ENCODE results near the gene TMCO4.
A peak's percentile ranks its signal among the peaks of the same experiment; 100 is the strongest.

The TMCO4 gene

DNA sequence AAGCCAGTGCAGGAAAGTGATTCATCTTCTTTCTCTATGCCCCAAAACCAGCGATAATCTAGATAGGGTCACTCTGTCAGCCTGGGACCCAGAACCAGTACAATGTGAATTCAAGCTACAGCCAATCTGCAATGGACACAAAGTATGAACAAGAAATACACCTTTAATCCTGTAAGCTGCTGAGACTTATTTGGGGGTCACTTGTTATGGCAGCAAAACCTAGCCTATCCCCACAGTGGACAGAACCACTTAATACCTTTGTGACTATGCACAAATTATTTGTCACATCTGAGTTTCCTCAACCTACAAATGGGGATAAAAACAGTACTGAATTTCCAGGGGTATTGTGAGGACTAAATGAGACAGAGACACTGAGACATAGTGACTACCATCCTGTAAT, 50.0 kb downstream of the TMCO4 start:
- DNase-seq (ENCODE audit: low read depth), result no peak

DNA sequence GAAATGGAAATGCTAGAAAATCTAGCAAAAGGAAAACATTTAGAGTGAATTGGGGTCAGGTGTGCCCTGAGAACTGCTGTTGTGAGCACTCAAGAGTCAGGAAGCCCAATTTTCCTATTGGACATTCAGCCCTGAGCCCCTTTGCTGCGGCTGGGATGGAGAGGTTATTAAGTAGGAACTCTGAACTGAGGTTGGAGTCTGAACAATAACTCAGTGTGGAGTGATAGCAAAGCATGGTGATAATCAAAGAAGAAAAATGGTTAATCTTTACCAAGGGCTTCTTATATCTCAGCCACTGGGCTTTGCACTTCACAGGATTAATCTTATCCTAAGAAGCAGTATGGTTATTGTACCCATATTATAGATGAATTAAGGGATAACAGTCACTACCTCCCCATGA, 52.0 kb downstream of the TMCO4 start:
- DNase-seq (ENCODE audit: low read depth), result no peak

DNA sequence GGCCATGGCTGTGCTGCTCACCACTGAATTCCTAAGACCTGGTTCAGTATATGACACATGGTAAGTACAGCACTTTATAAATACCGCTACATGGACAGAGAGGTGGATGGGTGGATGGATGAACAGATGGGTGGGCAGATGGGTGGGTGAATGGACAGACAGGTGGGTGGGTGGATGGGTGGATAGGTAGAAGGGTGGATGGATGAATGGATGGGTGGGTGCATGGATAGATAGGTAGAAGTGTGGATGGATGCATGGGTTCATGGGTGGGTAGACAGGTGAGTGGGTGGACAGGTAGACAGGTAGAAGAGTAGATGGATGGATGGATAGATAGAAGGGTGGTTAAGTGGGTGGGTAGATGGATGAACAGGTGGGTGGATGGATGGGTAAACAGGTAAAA, 54.8 kb downstream of the TMCO4 start:
- DNase-seq (ENCODE audit: low read depth), result no peak

DNA sequence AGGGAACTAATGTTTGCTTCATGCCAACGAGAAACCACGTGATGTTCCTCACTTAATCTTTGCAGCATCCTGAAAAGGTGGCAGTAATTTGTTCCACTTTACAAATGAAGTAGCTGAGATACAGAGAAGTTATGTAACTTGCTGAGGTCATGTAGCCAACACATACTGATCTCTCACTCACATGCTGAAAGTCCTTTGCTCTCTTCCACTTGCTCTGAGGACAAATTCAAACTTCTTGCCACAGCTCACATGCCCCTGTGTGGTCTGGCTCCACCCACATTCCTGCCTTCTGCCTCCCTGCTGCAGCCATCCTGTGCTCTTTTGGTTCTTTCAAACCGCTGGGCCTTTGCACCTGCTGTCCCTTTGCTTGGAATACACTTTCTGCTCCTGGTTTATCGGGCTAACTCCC, 55.4 kb downstream of the TMCO4 start:
- DNase-seq (ENCODE audit: low read depth), result no peak

DNA sequence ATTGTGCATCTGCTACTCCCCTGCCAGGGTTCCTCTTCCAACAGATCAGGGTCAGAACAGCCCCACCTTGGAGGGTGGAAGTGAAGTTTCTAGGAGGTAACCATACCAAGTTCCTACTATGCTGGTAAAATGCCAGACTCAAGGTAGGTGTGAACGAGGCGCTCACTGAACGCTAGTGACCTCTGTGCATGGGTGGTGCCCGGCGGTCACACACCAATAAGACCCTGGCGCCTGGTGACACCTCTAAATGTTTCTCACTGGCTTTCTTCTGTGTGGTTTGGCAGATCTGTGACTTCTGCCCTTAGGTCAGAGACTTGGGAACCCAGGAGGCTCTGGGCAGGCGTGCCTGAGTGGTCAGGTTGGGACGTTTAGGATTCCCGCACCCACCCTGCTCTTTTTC, 55.9 kb downstream of the TMCO4 start:
- no peak for DNase-seq (ENCODE audit: low read depth)

DNA sequence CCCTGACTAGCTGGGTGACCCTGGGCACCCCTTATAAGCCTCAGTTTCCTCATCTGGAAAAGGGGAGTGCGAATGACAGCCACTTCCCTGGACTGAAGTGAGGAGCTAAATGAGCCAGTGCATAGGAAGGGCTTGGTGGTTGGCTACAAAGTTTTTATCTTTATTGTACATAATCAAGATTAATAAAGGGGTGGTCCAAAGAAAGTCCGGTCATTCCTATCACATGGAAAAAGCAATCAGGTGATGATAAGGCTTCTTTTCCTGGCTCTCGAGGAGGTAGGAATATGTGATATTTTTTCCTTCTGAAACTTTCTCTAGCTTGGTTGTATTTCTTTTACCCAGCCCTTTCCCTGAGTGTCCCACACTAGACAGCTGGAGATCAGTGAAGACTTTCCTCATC, 56.5 kb downstream of the TMCO4 start:
- DNase-seq (ENCODE audit: low read depth), result no peak

DNA sequence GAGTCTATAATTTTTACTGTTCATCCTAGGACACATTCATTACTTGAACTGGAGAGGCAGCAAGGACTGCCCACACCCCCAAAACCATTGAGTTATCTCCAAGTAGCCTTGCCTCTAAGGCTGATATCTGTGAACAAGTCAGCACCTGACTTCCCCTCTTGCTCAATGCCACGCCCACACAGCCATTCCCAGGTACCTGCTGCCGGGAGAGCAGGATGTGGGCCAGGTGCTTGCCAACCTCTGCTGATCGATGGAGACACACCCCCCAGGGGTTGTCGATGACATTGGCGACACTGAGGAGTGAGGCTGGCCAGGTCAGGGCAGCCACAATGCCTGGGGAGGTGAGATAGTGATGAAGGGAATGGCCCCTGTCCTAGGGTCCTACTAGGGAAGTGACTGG, 60.1 kb downstream of the TMCO4 start:
- no peak for DNase-seq (ENCODE audit: low read depth)

DNA sequence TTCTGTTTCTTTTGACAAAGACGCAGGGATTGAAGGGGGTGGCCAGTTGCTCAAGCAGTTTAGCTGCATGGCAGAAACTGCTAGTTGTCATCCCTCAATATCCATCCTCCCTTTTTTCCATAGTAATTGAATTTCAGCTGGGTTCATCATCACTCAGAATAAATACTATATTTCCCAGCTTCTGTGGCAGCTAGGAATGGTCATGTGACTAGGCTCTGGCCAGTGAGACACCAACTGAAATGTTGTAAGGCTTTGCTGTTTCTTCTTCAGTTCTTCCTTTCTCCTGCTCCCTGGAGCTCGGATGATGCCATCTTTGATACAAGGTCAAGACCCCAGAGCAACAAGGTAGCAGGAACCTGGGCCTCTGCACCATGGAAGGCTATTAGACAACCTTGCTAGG, 61.0 kb downstream of the TMCO4 start:
- no peak for DNase-seq (ENCODE audit: low read depth)

DNA sequence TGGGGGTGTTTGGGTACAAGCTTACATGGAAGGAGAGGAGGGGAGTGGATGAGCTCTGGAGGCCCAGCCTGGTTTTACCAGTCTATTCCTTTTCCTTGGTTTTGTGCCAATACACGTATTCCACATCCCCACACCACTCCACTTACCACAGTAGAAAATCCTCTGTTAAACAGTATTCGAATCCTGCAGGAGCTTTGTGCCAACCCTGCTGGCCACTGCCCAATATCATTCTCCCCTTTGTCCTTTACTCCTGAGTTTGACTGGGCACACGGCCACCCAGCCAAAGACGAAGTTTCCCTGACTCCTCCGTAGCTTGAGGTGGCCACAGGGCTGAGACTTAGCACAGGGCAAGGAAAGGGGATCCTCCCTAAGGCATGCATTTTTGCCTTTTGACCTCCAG, 61.6 kb downstream of the TMCO4 start:
- DNase-seq (ENCODE audit: low read depth), result no peak

DNA sequence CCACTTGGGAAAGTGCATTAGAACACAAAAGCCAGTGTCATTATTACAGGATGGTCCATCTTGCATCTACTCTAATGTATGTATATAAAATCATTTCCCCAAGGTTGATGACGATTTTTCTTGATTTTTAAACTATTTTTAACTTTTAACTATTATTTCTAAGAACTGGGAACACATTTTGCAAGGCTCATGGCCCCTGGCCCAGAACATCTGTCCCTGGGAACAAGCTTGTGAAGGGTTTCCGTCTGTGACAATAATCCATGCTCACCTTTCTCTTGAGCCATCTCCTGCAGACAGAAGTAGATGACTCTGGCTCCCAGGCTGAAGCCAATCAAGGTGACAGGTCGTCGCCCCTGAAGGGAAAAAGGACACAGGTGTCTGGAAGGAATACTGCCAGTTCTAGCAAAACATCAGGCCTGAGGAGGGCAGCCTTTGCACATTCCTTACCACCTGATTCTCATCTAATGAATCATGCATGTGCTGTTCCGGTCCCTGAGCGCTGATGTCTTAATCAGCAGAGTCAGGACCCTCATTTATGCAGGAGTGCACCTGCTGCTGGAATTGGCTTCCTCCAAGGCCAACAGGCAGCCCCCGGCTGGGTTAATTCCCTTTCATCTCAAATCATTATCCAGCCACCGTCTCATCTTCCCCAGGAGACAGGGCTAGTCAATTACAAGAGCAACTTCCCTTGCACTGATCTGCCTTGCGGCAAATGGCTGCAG, 62.5 kb downstream of the TMCO4 start:
- peak; percentile 76 for DNase-seq (ENCODE audit: low read depth)

DNA sequence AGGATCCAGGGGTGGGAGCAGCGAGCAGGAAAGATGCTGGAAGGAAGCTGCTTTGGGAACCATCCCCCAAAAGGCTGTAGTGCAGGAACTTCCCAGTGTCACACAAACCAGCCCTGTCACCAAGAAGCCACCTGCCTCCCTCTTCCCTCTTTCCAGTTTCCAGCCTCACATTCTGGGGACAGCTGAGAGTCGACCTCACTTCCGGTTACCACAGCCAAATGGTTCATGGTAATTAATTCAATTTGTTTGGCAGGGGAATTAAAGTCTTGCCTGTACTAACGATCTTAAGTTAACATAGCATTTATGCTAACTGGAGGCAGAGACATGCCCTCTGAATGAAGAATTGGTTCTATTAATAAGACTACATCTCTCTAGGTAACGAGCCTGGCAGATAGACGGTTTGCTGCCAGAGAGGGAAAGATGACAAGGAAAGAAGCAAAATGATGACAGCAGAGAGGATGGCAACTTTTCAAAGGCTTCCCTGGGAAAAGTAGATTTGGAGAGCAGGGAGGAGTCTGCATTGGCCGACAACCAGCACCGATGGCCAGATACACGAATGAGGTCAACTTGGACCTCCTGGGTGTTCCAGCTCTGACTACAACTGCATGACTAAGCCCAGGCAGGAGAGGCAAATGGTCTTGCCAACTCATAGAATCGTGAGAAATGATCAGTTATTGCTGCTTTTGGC, 64.1 kb downstream of the TMCO4 start:
- DNase-seq (ENCODE audit: low read depth), result peak; percentile 92

DNA sequence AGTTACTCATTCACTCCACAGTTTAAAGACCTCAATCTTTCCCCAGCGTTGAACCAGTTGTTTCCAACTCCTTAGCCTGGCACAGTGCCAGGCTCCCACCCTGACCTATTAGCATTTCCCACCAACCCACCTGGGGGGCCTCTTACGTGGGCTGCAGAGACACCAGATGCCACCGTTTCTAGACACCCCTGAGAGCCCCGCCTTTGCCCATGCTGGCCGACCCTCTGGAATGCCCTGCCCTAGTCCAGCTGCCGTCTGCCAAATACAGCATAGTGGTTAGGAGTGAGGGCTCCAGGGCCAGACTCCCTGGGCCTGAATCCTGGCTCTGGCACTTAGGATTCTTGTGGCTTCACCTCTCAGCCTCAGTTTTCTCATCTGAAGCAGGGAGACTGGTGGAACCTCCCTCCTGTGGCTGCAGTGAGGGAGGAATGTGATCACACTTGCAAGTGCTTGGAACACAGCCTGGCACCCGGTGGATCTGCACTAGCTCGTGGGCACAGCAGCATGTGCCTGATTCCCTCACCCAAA, 65.2 kb downstream of the TMCO4 start:
- no peak for DNase-seq (ENCODE audit: low read depth)

DNA sequence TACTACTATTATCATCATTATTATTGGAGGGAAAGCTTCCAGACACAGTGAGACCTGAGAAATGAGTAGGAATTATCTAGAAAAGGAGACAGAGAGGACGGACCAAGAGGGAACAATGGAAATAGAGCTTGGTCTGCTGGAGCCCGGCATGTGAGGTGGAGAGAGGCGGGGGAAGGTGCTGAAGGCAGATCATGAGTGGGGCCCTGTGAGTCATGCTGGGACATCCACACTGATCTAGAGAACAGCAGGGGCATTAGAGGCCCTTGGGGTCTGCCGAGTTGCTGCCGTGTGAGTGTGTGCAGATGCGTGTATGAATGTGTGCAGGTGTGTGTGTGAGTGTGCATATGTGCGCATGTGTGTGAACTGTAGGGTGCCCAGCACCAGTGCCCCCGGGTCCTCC, 65.7 kb downstream of the TMCO4 start:
- DNase-seq (ENCODE audit: low read depth), result no peak

DNA sequence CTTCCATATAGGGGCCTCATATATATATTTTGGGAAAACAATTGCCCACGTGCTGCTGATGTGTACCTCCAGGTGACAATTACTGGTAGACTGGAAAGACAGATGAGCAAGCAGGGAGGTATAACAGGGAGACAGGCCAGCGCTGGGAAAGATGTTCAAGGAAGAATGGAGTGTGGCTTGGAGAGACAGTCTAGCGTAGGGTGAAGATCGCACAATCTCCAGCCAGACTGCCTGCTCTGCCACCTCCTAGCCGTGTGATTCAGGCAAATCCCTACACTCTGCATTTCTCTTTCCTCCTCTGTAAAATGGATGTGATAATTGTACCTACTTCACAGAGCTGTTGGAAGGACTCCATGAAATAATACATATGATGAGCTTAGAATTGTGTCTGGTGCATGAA, 66.1 kb downstream of the TMCO4 start:
- no peak for DNase-seq (ENCODE audit: low read depth)

DNA sequence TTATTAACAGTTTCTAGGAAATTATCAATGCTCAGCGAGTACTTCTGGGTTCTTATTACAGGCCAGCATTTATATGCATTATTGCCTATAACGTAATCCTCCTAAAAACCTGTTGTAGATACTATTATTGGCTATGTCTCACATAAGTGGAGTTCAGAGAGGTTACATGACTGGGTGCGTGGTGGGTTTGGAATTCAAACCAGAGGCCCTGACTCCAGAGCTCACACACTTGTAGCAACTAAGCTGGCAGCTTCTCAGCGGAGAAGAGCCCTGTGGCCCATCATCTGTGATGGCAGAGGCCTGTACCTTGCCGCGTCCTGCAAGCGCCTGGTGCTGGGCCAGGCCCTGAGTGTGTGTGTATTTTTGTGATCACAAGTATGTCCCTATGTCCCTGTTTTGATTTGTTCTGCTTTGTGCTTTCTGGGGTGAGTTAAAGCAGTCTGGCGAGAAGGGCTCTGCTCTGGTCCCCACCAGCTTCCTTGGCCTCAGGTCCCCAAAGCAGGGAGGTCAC, 68.3 kb downstream of the TMCO4 start:
- no peak for DNase-seq (ENCODE audit: low read depth)

DNA sequence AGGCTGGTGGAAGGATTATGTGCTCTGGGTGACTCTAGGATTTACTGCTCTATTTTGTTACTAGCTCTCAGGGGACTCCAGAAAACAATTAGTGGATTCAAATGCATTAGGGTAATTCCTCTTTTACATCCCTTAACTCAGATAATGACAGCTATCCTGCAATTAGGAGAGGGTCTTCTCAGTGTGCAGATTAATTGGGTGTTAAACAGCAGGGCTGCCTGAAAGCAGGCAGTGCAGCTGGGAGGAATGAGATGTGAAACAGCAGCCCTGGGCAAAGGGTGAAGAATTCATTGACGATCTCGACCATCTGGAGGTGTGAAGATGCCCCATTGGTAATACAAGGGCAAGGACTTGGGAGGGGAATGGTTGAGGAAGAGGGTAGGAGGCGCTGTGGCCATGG, 68.9 kb downstream of the TMCO4 start:
- no peak for DNase-seq (ENCODE audit: low read depth)

DNA sequence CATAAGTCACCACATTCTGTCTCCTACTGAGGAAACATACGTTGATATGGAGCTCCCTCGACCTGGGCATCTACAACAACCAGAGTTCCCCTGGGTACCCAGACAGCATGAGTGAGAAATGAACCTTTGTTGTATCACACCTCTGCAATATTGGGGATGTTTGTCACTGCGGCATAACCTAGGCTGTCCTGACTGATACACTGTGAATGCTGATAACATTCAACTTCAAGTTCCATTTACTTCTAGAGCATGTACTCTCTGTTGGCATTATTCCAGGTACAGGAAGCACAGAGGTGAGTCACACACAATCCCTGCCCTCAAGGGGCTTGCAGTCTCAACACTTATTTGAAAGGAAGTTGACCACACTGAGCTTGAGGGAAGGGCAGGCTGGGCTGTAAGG, 69.5 kb downstream of the TMCO4 start:
- no peak for DNase-seq (ENCODE audit: low read depth)

DNA sequence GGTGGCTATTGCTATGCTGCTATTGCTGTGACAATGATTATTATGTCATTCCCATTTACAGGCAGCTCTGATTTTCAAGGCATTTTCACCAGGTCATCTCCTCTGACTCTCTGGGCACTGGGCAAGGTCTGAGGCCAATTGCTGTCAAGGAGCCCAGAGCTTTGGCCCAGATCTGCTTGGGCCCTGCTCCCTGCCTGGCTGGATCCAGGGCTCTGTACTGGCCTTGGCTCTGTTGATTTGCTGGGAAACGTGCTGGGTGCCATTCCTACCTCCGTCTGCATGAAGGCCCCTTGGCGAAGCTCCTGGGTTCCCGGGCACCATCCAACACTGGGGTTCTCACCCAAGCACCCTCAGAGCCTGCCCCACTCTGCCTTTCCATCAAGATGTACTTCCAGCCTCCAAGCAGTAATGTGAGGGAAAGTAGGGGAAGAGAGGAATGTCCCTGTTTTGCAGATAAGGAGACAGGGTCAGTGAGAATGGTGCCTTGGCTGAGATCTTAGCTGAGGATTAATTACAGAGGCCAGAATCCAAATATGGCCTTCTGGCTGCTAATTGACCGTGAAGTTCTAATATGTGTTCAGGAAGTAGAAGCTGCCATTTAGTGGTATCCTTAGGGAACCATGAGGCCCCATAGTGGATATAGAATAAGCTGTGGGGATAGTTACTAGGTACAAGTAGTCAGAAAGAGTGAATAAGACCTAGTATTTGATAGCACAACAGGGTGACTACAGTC, 71.1 kb downstream of the TMCO4 start:
- no peak for DNase-seq (ENCODE audit: low read depth)

DNA sequence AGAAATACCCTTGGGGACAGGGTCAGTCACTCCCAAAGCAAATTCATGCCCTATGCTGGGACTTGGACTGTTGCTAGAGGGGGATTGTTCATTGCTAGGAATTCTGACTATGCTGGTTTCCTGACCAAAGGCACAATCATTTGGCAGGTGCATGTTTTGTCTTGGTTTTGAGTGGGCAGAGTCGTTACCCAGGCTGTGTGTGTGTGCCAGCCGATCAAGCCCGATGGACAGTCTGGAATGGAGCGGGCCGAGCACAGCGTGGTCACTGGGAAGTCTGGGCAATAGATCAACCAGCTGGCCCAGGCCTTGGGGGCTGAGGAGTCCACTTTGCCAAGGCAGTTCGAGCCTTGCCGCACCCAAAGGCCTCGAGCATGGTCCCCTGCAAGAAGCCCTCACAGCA, 74.1 kb downstream of the TMCO4 start:
- DNase-seq (ENCODE audit: low read depth), result no peak

DNA sequence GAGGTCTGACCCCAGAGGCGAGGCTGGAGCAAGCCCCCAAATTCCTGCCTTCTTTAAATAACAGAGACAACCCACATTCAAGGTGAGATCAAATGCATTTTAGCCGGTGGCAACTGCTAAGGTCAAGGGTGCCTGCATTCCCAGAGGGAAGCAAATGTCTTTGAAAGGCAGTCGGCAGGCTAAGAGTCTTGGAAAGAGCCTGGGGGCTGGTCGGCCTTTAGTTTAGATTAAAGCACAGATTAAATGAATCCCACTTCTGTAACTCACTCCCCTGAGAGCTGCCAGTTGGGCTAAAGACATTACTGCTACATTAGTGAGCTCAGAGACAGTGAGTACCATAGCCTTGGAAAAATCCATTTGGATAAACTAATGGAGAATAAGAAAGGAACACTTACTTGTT, 75.8 kb downstream of the TMCO4 start:
- no peak for DNase-seq (ENCODE audit: low read depth)

DNA sequence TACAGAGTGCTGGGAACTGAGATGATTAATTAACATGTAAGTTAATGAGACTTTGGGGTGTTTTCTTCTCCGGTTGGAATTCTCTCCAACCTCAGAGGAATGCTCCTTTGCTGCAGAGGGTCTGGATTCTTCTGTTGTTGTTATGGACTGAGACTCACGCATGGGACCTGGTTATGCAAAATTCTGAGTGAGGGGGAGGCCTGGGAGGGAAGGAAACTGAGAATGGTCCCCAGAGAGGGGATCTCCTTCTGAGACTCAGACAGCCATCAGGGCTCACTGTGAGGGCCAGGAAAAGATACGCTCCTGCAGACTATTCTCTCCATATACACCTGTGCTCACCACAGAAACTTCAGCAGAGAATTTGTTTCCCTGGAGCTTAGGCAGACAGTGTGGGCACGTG, 78.7 kb downstream of the TMCO4 start:
- DNase-seq (ENCODE audit: low read depth), result no peak

DNA sequence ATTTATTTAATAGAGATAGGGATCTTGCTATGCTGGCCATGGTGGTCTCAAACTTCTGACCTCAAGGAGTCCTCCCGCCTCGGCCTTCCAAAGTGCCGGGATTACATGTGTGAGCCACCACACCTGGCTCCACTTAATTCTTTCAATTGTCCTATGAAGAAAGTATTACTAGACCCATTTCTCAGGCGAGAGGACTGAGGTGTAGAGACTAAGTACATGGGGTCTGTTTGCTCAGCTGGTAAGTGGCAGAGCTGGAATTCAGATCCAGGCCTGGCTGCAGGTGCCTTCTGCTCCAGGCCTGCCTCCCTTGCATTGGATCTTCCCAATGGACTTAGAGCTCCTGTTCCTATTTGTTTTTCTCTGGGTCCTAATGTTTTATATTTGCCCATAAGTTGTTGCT, 79.5 kb downstream of the TMCO4 start:
- DNase-seq (ENCODE audit: low read depth), result no peak

DNA sequence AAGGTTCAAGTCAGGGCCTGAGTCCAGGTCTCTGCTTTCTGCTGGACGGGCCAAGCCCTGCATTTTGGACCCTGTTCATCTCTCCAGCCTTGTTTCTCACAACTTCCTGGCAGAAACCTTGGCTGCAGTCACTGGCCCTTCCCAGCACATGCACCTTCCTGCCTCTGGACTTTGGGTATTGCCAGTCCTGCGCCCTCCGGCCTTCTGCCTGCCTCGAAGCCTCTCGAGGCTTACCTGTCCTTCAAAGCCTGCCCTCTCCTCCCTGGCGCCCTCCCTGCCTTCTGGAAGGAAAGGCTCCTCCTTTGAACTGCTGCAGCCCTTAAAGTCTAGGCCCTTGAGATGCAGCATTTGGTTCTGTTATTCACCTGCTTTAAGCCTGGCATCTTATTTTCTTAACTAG, 82.2 kb downstream of the TMCO4 start:
- no peak for DNase-seq (ENCODE audit: low read depth)
